Measurements from ENCODE around the gene DR1. TPM values are rescaled to one million over a fixed set of nuclear protein-coding genes. Genes with fewer than 3 reads are reported as not detected.

The DR1 gene
- total and polyA plus RNA-seq, 10 donors = 8.3 to 62.5 (median 50.3) TPM

- DNase-seq = no peak
- Histone ChIP-seq H3K27ac (peak overlapping the region; percentile 90 to 97 (median 95)), H3K9me3 (no peaks in the 10 kb centered on the region), H3K4me3 (peak overlapping the region; percentile 76 to 99 (median 97)), H3K4me1 (peaks cover 44 to 80% (median 54%) of the 10 kb centered on the region in 6 donors), H3K27me3 (replicated peaks in 1 of 7) (no peaks in the 10 kb centered on the region), H3K36me3 (peaks cover 0 to 6% (median 0%) of the 10 kb centered on the region in 6 donors)
- WGBS, 5 donors = 0 to 2% (median 0%) methylated on average over 22 of the region's 22 CpGs
- intact Hi-C loops (cut with DNase I; ENCODE audit: low total_unique reads) = no loop called here
- TF ChIP-seq POLR2AphosphoS5 (IDR thresholded peaks at IDR 0.05) = no peak
- TF ChIP-seq POLR2A (IDR thresholded peaks at IDR 0.05) = no peak
- TF ChIP-seq, protein P1, sequence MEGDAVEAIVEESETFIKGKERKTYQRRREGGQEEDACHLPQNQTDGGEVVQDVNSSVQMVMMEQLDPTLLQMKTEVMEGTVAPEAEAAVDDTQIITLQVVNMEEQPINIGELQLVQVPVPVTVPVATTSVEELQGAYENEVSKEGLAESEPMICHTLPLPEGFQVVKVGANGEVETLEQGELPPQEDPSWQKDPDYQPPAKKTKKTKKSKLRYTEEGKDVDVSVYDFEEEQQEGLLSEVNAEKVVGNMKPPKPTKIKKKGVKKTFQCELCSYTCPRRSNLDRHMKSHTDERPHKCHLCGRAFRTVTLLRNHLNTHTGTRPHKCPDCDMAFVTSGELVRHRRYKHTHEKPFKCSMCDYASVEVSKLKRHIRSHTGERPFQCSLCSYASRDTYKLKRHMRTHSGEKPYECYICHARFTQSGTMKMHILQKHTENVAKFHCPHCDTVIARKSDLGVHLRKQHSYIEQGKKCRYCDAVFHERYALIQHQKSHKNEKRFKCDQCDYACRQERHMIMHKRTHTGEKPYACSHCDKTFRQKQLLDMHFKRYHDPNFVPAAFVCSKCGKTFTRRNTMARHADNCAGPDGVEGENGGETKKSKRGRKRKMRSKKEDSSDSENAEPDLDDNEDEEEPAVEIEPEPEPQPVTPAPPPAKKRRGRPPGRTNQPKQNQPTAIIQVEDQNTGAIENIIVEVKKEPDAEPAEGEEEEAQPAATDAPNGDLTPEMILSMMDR (IDR thresholded peaks at IDR 0.05 in 8 of 11, conservative IDR thresholded peaks at IDR 0.05 in 3 of 11) = no peak
Observed at GRCh38 chr1:93346421-93346993, 800 bp downstream of the DR1 start.

DNA sequence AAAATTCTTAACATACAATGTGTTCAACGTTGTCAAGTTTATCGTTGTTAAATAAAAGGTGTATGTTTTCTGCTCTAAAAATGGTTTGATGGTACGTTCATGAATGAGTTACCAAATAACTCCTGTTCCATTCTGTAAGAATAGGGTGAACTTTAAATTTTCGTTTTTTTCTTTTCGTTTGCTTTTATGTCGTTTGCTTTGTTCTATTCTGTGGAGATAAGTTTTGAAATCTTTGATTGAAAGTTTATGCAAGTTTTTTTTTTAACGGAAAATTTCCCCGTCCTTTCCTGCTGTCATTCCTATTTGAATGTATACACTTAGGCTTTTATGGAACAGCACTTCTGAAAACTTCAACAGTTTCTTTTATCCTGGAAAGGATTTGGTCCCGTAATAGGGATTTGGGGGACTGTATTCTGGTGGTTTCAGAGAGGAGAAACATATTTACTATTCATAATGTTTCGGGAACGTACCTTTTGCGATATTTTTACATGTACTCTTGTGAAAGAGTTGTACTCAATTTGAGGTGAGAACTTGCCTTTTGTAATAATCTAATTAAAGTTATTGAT, 1.7 kb downstream of the DR1 start:
- TF ChIP-seq, protein P1 (IDR thresholded peaks at IDR 0.05 in 8 of 11, conservative IDR thresholded peaks at IDR 0.05 in 3 of 11) = no peak
- TF ChIP-seq POLR2A (IDR thresholded peaks at IDR 0.05) = no peak
- intact Hi-C loops (cut with DNase I; ENCODE audit: low total_unique reads) = no loop called here
- peaks cover 47 to 86% (median 63%) of the 10 kb centered on the region in 6 donors for H3K4me1 ChIP-seq
- no peaks in the 10 kb centered on the region for H3K9me3 ChIP-seq
- no peaks in the 10 kb centered on the region for H3K27me3 ChIP-seq (replicated peaks in 1 of 7)
- WGBS, 5 donors = 2 to 8% (median 4%) methylated on average over 12 of the region's 12 CpGs
- peak overlapping the region; percentile 76 to 99 (median 97) for H3K4me3 ChIP-seq
- H3K27ac ChIP-seq = peak overlapping the region in 7 of 8 donors; percentile 12 to 97 (median 95)
- peaks cover 0 to 7% (median 0%) of the 10 kb centered on the region in 6 donors for H3K36me3 ChIP-seq
- DNase-seq = no peak

DNA sequence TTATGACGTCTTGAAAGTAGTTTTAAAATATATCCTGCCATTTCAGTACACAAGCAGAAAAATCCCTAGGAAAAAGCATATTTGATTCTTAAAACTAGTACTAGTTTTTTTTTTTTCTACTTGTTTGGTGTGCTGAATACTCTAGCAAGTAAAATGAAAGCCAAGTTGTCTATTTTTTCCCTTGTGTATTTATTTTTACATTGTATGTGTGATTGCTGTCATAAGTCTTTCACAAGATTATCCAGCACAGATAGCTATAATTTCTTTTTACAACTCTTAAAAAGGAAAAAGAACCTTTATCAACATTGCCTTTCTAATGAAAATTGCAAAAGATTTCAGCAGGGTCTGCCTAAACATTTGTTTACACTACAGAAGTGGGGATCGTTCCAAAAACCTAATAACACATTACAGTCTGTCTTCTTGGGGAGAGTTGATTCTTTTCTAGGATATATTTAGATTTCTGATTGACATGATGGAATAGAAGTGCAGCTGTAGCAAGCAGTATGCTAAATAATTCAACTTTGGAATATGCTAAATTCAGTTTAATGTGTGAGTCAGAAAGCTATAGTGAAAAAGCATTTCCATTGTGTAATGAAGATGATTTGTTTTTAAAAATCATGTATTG, 2.5 kb downstream of the DR1 start:
- H3K4me1 ChIP-seq = peaks cover 47 to 87% (median 71%) of the 10 kb centered on the region in 6 donors
- 2 to 19% (median 11%) methylated on average over 2 of the region's 2 CpGs for WGBS, 5 donors
- peak overlapping the region; percentile 76 to 99 (median 97) for H3K4me3 ChIP-seq
- peaks cover 0 to 15% (median 2%) of the 10 kb centered on the region in 6 donors for H3K36me3 ChIP-seq
- H3K27me3 ChIP-seq (replicated peaks in 1 of 7) = no peaks in the 10 kb centered on the region
- H3K9me3 ChIP-seq = no peaks in the 10 kb centered on the region
- no peak for TF ChIP-seq POLR2A (IDR thresholded peaks at IDR 0.05)
- TF ChIP-seq, protein P1 (IDR thresholded peaks at IDR 0.05 in 8 of 11, conservative IDR thresholded peaks at IDR 0.05 in 3 of 11) = no peak
- TF ChIP-seq POLR2AphosphoS5 (IDR thresholded peaks at IDR 0.05) = no peak
- peak overlapping the region in 2 of 8 donors; percentile 91 to 96 for H3K27ac ChIP-seq
- DNase-seq = no peak
- intact Hi-C loops (cut with DNase I; ENCODE audit: low total_unique reads) = no loop called here
